Suprapubic skin (tissue), 4 donors: ENCODE measurements around the gene ZBTB45.

Experiments
- CTCF ChIP-seq, 2 donors: fragments of 200-600 bp in 1 of 2; fragments of 450-650 bp in 1 of 2; sonication (generic) in 1 of 2; IDR thresholded peaks; one replicate each; pipeline ENCODE4 v1.5.1; 2016 to 2019; ENCODE audit warnings: antibody characterized with exemption in 2 of 2, mild to moderate bottlenecking in 1 of 2, moderate library complexity in 1 of 2
- EP300 ChIP-seq: sonication (generic); formaldehyde crosslinking; IDR thresholded peaks from one replicate; pipeline ENCODE4 v1.6.1; 2017; ENCODE audit warnings: antibody characterized with exemption
- POLR2AphosphoS5 ChIP-seq, 3 donors: sonication (generic); formaldehyde crosslinking; IDR thresholded peaks; one replicate each; pipeline ENCODE4 v1.6.1; 2017; ENCODE audit warnings: antibody characterized with exemption in 3 of 3

- TF ChIP-seq CTCF (IDR thresholded peaks at IDR 0.05) (no peak), EP300 (no peak), POLR2AphosphoS5 (IDR thresholded peaks at IDR 0.05) (no peak)
These were observed 44.2 kb upstream of the ZBTB45 start for GRCh38 chr19:58563823-58564222.
